GM18951 (cell line): ENCODE measurements around the gene TTC31.
"Not testable (repeated sequence)": the region's sequence is repeated elsewhere in the genome, so short reads cannot be mapped to it uniquely, and the experiment has no call there.

Source experiments
- POLR2A ChIP-seq: IDR thresholded peaks from 4 replicates; pipeline ENCODE4 v1.6.1; 2011; ENCODE audit warnings: mild to moderate bottlenecking; ENCODE audit not compliant: insufficient read length, insufficient read depth; ENCODE audit errors: extremely low read depth
- in situ Hi-C: fragments of 300-500 bp; cut with MboI; formaldehyde crosslinking; loops from one replicate; pipeline ENCODE4 v1.12.0; 2022; ENCODE audit warnings: low sequenced_read_pairs, mixed read lengths, inconsistent platforms; ENCODE audit not compliant: unreplicated experiment

The TTC31 gene

DNA sequence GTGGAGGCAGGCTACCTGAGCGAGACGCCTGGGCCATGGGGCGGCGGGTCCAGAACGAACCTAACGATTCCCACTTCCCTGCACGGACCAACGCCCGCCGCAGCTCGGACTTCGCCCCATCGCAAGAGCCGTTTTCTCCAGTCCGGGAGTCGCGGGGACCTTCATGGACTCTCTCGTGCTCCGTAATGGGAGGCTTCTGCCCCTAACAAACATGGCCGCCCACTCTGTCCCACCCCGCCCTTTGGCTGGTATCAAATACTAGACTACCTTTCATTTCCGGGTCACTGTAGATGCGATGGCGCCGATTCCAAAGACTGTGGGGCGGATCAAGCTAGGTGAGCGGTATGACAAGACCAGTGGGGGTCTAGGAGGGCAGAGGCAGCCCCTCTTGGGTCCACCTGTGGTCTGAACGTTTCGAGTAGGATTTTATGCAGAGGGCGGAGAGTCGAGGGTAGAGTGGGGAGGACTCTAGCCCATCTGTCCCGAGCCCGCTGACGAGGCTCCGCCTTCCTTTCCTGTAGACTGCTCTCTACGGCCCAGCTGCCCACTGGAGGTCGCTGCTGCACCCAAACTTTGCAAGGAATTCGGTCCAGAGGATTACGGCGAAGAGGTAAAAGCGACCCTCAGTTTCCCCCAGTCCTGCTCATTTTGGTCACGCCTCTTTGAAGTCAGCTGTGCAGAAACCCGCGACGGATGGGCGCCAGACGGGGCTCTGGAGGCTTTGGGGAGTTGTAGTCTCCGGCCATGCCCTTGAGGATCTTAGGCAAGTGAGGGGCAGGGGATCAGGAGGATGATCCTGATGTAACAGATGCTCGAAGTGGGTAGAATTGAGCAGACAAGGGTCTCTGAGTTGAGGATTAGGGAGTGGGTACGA is at the start of gene TTC31, which contains the start of gene CCDC142:
TSS of gene TTC31 (plus strand) at position 281 of the 874 bp plus-strand sequence. CDS start at position 296, 15 bp downstream.
TSS of gene CCDC142 (minus strand) at position 198 of the 874 bp plus-strand sequence. CDS start at position 37, 161 bp downstream.
- in situ Hi-C loops = no loop called here
- TF ChIP-seq POLR2A = peak; percentile 77

DNA sequence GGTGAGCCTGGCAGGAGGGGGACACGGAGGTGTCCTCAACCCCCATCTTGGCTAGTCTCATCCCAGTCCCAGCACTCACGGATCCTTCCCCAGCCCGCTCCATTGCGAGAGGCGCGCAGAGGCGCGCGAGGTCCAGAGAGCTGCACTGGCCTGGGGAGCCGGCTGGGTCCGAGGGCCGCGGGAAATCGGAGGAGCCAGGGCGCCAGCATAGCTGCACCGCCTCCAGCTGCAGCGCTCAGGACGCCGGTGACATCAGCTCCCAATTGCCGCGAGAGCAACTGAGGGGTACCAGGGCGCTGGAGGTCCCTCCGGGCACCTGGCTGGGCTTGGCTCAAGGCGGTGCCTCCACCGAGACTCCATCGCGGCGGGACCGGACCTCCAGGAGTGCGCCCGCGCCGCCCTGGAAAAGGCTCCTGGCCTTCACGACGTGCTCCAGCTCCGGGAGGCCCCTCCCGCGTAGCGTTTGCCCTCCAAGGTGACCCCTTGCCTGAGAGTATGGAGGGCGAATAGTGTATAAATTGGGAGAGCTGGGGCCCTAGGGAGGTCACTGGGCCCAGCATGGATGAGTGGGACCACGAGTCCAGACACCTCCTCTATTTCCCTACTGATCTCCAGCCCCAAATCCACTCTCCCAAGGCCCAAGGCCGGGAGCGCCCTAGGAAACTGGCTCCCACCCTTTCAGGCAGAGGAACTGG is 46.6 kb upstream of the TTC31 start:
- in situ Hi-C loops = no loop called here
- no peak for TF ChIP-seq POLR2A

DNA sequence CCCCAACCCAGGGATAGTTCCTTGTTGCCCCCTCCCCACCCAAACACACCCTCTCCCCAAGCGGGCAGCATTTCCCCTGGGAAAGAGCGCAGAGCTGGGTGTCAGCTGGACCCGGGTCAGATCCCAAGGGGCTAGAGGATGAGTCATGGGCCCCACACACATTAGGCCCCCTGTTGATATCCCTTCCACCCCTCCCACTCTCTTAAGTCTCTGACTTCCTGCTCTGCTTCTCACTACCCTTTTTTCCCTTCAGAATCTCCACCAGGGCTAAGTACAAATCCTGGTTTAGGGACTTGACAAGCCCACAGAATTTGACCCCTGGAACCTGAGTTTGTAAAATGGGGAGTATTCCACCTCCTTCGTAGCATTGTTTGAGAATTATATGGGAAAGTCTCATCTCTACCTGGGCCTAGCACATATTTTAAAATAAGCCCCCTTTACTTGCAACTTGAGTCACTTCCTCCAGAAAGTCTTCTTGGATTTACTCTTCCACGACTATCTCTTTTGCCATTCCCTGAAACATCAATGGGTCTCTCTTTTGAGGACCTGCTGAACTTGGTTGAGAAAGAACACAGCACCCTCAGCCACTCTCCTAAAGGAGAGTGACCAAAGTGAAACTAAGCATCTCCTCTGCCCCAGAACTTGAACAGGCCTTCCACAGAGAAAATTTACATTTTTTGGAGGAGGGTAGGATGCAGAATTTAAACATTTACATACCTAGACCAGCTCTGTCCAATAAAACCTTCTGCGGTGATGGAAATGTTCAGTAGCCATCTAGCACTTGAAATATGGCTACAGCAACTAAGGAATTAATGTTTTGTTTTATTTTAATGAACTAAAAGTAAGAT is 45.8 kb upstream of the TTC31 start:
- in situ Hi-C loops = no loop called here

DNA sequence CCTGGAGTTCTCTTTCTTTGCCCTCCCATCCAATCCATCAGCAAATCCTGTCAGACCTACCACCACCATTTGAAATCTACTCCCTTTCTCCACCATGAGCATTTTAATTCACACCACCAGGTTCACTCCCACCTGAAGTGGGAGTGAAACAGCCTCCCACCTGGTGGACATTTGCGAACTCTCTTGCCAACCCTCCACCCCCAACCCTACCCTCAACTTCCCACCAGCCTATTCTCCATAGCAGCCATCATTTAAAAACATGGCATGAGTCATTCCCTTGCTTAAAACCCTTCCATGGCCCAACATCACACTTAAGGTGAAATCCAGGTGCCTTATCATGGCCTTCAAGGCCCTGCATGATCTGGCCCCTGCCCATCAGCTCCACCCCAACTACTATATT is 44.6 kb upstream of the TTC31 start:
- no peak for TF ChIP-seq POLR2A
- in situ Hi-C loops = no loop called here

More for the DNA sequence above, 45.8 kb upstream of the TTC31 start:
- no peak for TF ChIP-seq POLR2A

DNA sequence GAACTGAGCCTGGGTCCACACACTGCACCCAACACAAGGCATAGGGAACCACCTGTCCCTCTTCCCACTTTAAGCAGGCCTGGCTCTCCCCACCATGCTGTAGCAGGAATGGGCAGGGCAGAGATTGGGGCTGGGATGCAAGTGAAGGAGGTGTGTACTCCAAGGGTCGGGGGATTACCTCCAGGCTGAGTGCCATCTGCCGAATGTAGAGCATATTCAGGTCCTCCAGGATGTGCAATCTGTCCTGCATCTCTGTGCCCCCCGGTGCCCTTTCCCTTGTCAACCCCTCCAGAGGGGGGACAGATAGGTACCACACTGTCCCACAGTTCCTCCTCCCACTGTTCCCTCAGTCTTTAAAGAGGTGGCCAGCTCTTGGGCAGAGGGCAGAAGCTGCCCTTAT is 43.5 kb upstream of the TTC31 start:
- in situ Hi-C loops = no loop called here

DNA sequence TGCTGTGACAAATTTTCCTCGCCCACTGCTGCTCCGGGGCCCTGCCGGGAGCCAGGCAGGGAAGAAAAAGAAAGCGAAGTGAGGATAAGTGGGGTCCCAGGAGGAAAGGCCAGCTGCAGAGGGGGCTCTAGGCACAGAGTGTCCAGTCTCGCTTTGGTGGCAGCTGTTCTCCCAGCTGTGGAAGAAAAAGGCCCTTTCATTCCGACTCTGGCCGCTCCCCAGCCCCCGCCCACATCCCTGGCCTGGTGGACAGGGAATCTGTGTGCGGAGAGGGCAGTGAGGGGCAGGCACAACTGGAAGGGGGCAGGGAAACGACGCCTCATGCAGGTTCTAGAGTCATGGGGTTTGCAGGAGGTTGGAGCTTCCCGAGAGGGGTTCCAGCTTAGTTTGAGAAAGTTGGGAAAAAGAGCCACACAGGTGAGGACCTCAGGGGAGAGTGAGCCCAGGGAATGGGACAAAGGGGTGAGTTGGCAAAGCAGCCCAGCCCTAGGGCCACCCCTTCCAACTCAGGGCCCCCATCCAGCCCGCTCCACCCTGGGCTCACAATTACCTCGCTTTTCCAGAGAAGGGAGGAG is 43.0 kb upstream of the TTC31 start:
- in situ Hi-C loops = no loop called here
- TF ChIP-seq POLR2A = no peak

More for the DNA sequence above, 43.5 kb upstream of the TTC31 start:
- TF ChIP-seq POLR2A = no peak

DNA sequence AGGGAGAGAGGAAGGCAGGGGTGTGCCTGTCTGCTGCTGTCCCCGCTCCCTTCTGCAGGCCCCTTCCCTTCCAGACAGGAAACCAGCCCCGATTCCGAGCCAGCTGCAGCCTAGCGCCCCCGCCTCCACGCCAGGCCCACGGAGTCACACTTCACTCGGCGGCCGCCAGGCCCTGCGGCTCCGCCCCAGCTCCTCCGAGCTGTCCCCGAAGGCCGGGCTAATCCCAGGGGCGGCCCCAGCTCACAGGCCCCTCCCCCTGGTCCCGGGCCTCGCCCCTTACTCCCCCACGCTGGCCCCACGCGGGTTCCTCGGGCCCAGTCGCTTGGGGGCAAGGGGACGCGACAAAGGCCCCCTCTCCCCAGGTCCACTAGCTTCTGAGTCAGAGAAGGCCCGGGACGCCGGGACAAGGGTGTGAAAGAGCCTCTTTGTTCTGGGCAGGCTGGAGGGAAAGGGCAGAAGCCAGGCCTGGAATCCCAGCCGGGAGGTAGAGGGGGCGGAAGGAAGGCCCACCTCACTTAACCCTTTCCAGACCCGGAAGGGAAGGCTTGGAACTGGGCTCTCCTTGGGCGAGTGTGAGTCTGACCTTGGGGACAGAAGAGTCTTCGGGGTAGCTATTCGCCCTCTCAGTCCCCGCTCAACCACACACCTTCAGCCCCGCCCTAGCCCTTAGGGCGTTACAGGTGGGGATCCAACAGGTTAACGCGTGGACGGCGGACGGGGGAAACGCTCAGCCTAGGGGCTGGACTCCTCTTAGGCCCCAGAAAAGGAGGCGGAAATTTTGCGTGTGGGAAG is 42.3 kb upstream of the TTC31 start:
- TF ChIP-seq POLR2A = peak; percentile 68
- in situ Hi-C loops = no loop called here

DNA sequence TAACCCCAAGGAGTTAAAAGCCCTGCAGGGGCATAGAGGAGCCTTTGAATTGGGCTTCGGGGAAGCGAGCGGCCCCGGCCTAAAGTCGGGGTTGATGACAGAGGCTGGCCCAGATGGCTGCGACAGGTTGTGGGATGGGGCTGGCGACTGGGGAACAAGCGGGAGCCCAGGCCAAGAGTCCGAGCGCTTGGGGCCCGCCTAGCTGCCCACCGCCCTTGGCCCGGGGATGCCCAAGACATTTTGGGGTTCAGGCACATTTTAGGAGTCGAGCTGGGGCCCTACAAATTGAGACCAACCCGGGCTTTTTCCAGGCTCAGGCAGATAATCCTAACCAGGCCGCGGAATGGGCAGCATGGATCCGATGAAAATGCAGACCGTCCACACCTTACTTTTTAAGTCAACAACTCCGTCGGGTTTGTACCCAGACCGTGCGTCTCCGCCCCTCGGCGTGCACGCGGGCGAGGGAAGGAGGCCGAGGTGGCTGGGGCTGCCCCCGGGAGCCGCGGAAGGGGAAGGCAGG is 41.7 kb upstream of the TTC31 start:
- TF ChIP-seq POLR2A = no peak
- in situ Hi-C loops = no loop called here

DNA sequence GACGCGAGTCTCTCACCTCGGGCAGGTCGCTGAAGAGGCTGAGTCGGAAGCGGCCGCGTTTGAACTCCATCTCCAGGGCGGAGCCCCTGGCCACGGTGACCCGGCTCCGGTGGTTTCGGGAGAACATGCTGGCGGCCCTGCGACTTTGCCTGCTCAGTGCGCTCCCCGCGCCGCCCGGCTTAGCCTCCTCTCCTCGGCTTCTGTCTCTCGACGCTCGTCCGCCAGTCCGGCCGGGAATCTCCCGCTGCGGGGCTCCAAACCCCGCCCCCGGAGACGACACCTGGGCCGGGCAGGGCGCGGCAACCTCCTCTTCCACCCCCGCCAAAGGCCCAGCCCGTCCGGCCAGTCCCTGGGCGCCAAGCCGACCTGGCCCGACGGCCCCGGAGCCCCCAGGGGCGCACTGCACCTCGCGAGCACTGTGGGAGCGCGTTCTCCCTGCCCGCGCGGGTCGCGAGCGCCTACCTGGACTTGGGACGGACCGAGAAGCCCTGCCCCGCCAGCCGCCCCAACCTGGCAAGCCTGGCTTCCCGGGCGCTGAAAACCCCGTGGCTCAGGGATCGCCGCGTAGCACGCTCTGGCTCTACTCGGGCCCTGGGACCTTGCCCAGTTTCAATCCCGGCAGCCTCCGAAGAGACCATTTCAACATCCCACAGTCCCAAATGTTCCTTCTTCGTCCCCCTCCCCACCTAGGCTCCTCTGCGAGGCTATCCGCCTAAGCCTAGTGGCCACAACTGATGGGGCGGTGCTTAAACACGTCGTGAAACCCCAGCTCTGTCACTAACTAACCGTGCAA is 41.0 kb upstream of the TTC31 start, which contains the start of gene RTKN:
TSS of gene RTKN (minus strand) at position 248 of the 793 bp plus-strand sequence. CDS start at position 127, 121 bp downstream.
- peak; percentile 34 for TF ChIP-seq POLR2A
- in situ Hi-C loops = no loop called here

DNA sequence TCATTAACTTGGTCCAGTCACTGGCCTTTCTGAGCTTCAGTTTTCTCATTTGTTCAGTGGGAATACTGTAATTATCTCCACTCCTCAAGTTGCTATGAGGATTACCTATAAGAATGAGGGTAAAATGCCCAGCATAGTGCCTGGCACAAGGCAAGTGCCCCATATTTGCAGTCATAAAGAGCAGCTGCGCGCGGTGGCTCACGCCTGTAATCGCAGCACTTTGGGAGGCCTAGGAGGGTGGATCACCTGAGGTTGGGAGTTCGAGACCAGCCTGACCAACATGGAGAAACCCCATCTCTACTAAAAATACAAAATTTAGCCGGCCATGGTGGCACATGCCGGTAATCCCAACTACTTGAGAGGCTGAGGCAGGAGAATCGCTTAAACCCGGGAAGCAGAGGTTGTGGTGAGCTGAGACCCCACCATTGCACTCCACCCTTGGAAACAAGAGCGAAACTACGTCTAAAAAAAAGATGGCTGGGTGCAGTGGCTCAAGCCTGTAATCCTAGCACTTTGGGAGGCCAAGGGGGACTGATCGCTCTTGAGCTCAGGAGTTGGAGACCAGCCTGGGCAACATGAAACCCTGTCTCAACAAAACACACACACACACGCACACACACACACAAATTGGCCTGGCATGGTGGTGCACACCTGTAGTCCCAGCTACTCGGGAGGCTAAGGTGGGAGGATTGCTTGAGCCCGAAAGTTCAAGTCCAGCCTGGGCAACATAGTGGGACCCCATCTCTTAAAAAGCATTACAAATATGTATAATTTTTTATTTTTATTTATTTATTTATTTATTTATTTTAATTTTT is 40.2 kb upstream of the TTC31 start:
- in situ Hi-C loops = not testable (repeated sequence)
